Endodermal cell (in vitro differentiated cells): ENCODE measurements around the gene PBX2. TPM values are rescaled to one million over a fixed set of nuclear protein-coding genes. Genes with fewer than 3 reads are reported as not detected.
"Not testable (repeated sequence)": the region's sequence is repeated elsewhere in the genome, so short reads cannot be mapped to it uniquely, and the experiment has no call there.

Experiments
- DNase-seq: peaks from one replicate; pipeline ENCODE4 v3.0.0-alpha.2; 2017
- H3K27ac ChIP-seq: 2 replicates; pipeline ENCODE4 v1.5.1; 2013; ENCODE audit warnings: mild to moderate bottlenecking, low read depth, low read length, moderate library complexity
- H3K27me3 ChIP-seq: 2 replicates; pipeline ENCODE4 v1.6.1; 2013; ENCODE audit warnings: mild to moderate bottlenecking, low read length, moderate library complexity; ENCODE audit not compliant: insufficient read depth, control insufficient read depth, poor library complexity, severe bottlenecking
- H3K36me3 ChIP-seq: 2 replicates; pipeline ENCODE4 v1.7.0; 2013; ENCODE audit warnings: mild to moderate bottlenecking, low read length, moderate library complexity; ENCODE audit not compliant: control insufficient read depth, insufficient read depth
- H3K4me1 ChIP-seq: one replicate; pipeline ENCODE4 v1.7.0; 2013; ENCODE audit warnings: low read length; ENCODE audit not compliant: control insufficient read depth, insufficient read depth
- H3K4me3 ChIP-seq: 2 replicates; pipeline ENCODE4 v1.5.1; 2013; ENCODE audit warnings: mild to moderate bottlenecking, low read length, moderate library complexity
- H3K9ac ChIP-seq: 2 replicates; pipeline ENCODE4 v1.6.1; 2013; ENCODE audit warnings: mild to moderate bottlenecking, low read length, moderate library complexity; ENCODE audit not compliant: poor library complexity, severe bottlenecking; ENCODE audit errors: extremely low read depth
- H3K9me3 ChIP-seq: 2 replicates; pipeline ENCODE4 v1.6.1; 2013; ENCODE audit warnings: mild to moderate bottlenecking, low read length, moderate library complexity; ENCODE audit not compliant: control insufficient read depth
- H3K27ac Mint-ChIP-seq: 2 replicates; pipeline ENCODE4 v1.8.0; 2020; ENCODE audit warnings: mixed read lengths
- H3K27me3 Mint-ChIP-seq: 2 replicates; pipeline ENCODE4 v1.8.0; 2021; ENCODE audit warnings: mild to moderate bottlenecking, mixed read lengths; ENCODE audit not compliant: insufficient read depth
- H3K36me3 Mint-ChIP-seq: 2 replicates; pipeline ENCODE4 v1.8.0; 2020; ENCODE audit warnings: low read depth, mixed read lengths
- H3K4me1 Mint-ChIP-seq: 2 replicates; pipeline ENCODE4 v1.8.0; 2020; ENCODE audit warnings: mixed read lengths
- H3K4me3 Mint-ChIP-seq: 2 replicates; pipeline ENCODE4 v1.8.0; 2020; ENCODE audit warnings: mild to moderate bottlenecking, moderate library complexity, mixed read lengths
- H3K9me3 Mint-ChIP-seq: 2 replicates; pipeline ENCODE4 v1.8.0; 2020; ENCODE audit warnings: mild to moderate bottlenecking, mixed read lengths
- WGBS, 2 experiments: methylation state at CpG; one replicate each; pipeline versions ENCODE4 v1.1.5 to v1.1.7; 2013; ENCODE audit warnings: missing lambda C conversion rate in 2 of 2, mixed read lengths in 1 of 2; ENCODE audit not compliant: insufficient coverage in 1 of 2, insufficient read length in 1 of 2; 5-methylcytosine and 5-hydroxymethylcytosine counted together
- total RNA-seq, 2 donors: library from RNA; stranded (reverse); fragmentation: NEBNext Ultra II Directional in 1 of 2; extraction: Animal tissue kit (Norgen Biotek cat#: 25700) in 1 of 2; gene quantifications; 2 replicates in 1 of 2; 3 replicates in 1 of 2; pipeline ENCODE4 v1.2.1, GENCODE V29; 2021
- TF ChIP-seq, protein P1 (sequence below): fragments of 200-600 bp; sonication (generic); conservative IDR thresholded peaks from 2 replicates; pipeline ENCODE4 v1.5.0; 2021; ENCODE audit warnings: antibody characterized with exemption, mild to moderate bottlenecking

Gene PBX2
- total RNA-seq, 2 donors from 2014 or later: 246 to 263 TPM

DNA sequence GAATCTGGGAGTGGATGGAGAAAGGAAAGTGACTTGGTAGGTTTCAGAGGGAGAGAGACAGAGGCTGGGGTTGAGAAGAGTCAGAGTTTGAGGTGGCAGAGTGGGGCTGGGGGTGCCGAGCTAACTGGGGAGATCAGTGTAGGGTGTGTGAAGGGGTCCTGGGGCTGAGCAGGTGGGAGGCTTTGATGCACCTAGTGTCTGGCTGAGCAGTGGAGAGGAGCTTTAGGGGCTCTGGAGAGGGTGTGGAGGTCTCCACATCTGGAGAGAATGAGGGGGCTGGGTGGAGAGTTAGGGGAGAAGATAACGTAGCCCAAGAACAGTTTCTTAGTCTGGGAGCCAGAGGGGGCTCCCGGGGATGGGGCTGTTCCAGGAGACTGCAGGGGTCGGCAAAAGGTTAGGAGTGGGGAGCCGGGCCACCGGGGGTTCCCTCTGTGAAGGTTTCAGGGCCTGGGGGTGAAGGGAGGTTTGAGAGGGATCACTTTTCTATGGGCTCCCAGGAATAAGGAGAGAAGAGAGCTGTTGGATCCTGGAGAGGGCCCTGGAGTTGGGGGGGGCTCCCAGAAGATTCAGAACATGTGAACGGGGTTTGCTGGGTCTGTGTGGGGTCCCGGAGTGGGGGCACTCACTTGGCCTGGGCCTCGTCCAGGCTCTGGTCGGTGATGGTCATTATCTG lies 797 bp downstream of the PBX2 start:
- 3 to 6% methylated on average over 7 to 10 of the region's 10 CpGs for WGBS, 2 experiments
- Histone ChIP-seq H3K27me3 (no peaks in the 10 kb centered on the region), H3K36me3 (peaks cover 19% of the 10 kb centered on the region), H3K27ac (peak overlapping the region; percentile 36), H3K4me3 (peak overlapping the region; percentile 88), H3K4me1 (peaks cover 8% of the 10 kb centered on the region), H3K9ac (peak overlapping the region; percentile 80), H3K9me3 (no peaks in the 10 kb centered on the region)
- no peaks in the 10 kb centered on the region for H3K9me3 Mint-ChIP-seq
- peak overlapping the region; percentile 86 for H3K4me3 Mint-ChIP-seq
- H3K27ac Mint-ChIP-seq: peak overlapping the region; percentile 92
- TF ChIP-seq, protein P1, sequence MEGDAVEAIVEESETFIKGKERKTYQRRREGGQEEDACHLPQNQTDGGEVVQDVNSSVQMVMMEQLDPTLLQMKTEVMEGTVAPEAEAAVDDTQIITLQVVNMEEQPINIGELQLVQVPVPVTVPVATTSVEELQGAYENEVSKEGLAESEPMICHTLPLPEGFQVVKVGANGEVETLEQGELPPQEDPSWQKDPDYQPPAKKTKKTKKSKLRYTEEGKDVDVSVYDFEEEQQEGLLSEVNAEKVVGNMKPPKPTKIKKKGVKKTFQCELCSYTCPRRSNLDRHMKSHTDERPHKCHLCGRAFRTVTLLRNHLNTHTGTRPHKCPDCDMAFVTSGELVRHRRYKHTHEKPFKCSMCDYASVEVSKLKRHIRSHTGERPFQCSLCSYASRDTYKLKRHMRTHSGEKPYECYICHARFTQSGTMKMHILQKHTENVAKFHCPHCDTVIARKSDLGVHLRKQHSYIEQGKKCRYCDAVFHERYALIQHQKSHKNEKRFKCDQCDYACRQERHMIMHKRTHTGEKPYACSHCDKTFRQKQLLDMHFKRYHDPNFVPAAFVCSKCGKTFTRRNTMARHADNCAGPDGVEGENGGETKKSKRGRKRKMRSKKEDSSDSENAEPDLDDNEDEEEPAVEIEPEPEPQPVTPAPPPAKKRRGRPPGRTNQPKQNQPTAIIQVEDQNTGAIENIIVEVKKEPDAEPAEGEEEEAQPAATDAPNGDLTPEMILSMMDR: no peak
- peaks cover 47% of the 10 kb centered on the region for H3K4me1 Mint-ChIP-seq
- no peak for DNase-seq
- peaks cover 34% of the 10 kb centered on the region for H3K36me3 Mint-ChIP-seq
- H3K27me3 Mint-ChIP-seq: no peaks in the 10 kb centered on the region

DNA sequence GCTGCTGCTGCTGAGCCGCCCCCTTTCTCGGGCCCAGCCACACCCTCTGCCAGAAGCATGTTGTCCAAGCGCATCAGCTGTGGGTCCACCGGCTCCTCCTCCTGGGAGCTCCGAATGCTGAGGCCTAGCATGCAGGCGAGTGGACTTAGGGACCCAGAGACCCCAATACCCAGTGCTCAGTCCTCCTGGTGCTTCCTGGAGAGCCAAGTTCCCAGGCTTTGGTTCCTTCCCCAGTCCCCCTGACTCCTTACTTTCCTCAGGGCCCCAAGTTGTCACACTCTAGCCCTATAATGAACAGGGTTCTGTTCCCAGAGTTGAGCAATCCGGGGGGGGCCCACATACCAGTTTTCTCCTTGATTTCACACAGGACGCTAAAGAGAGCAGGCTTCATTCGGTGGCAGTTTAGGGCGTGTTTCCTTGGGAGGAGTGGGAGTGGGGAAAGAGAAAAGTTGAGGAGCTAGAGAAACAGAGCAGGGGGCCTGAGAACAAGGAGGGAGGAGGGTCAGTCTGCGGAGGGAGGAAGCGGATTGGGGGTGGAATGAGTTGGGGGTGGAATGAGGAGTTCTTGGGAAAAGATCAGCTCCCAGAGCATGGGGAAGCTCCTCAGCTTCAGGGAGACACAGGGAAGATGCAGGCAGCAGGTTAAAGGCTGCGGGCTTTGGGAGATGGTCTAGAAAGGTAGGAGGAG lies 1.5 kb downstream of the PBX2 start:
- Mint-ChIP-seq H3K4me3 (peak overlapping the region; percentile 86), H3K27me3 (no peaks in the 10 kb centered on the region), H3K27ac (peak overlapping the region; percentile 92), H3K9me3 (no peaks in the 10 kb centered on the region), H3K4me1 (peaks cover 43% of the 10 kb centered on the region), H3K36me3 (peaks cover 34% of the 10 kb centered on the region)
- Histone ChIP-seq H3K27me3 (no peaks in the 10 kb centered on the region), H3K9ac (peak overlapping the region; percentile 80), H3K27ac (peak overlapping the region; percentile 36), H3K4me3 (peak overlapping the region; percentile 88), H3K4me1 (peaks cover 8% of the 10 kb centered on the region), H3K36me3 (peaks cover 21% of the 10 kb centered on the region), H3K9me3 (no peaks in the 10 kb centered on the region)
- DNase-seq: no peak
- 52 to 59% methylated on average over 6 to 11 of the region's 13 CpGs for WGBS, 2 experiments
- TF ChIP-seq, protein P1: no peak

DNA sequence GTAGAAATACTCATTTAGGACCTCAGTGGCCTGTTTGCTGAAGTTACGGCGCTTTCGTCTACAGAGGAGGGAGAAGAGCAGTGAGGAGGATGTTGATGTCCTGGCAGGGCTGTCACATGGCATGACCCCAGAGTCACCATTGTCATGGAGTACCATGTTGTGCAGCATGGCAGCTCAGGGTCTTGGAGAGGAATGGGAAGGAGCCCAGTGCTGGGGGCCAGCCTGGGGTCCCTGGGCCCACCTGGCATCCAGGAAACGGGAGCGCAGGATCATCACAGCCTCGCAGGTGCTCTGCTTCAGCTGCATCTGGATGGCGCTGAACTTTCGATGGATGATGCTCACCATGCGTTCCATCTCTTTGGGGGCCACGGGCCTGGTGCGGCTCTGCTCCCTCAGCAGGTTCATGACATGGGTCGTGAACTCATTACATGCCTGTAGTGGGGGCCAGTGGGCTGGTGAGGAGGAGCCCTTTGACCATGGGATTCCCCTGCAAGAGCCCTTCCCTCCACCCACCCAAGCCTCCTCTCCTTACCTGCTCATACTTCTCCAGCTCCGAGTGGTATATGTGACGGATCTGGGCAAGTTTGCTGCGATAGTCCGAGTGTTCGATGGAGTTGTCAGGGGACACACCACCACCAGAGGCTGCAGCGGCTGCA lies 2.1 kb downstream of the PBX2 start:
- WGBS, 2 experiments: 94% methylated on average over 14 of the region's 18 CpGs; no CpG with 5 or more reads in 1 of the 2 experiments
- not testable (repeated sequence) for H3K27me3 ChIP-seq, H3K9me3 ChIP-seq, DNase-seq, H3K4me1 ChIP-seq, H3K27me3 Mint-ChIP-seq, H3K27ac ChIP-seq, H3K9ac ChIP-seq, H3K9me3 Mint-ChIP-seq
- Histone ChIP-seq H3K36me3 (peaks cover 21% of the 10 kb centered on the region), H3K4me3 (peak overlapping the region; percentile 88)
- Mint-ChIP-seq H3K36me3 (peaks cover 37% of the 10 kb centered on the region), H3K4me3 (peak overlapping the region; percentile 86), H3K4me1 (peaks cover 40% of the 10 kb centered on the region), H3K27ac (peak overlapping the region; percentile 15)
